ENCODE data around the gene PMEPA1.

The PMEPA1 gene

DNA sequence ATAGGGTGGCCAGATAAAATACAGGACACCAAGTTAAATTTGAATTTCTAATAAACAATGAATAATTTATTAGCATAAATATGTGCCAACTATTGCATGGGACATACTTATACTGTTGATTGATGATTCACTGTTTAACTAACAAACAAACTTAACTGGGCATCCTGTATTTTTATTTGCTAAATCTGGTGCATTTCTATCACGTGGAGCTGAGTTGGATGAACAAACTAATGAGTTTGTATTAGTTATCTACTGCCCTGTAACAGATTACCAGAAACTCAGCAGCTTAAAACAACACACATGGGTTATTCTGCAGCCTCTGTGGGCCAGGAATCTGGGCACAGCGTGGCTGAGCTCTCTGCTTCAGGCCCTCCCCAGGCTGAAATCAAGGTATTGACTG is 28.2 kb upstream of the PMEPA1 start:
- H3K9ac ChIP-seq, result no peak overlapping the region
- no peak overlapping the region for H3K27ac ChIP-seq
- H3K27me3 ChIP-seq (ENCODE audit: control insufficient read depth, insufficient read depth, low read length), result no peaks in the 10 kb centered on the region
- no peaks in the 10 kb centered on the region for H3K9me3 ChIP-seq (ENCODE audit: control insufficient read depth, low read length)
- H3K4me2 ChIP-seq (ENCODE audit: low read length), result no peak overlapping the region
- no peaks in the 10 kb centered on the region for H3K36me3 ChIP-seq (ENCODE audit: control insufficient read depth, insufficient read depth, low read length)
- H3K4me3 ChIP-seq (ENCODE audit: low read depth, low read length), result no peak overlapping the region
- H2AFZ ChIP-seq, result no peak overlapping the region
- H3K79me2 ChIP-seq, result no peaks in the 10 kb centered on the region
- H3K4me1 ChIP-seq, result no peaks in the 10 kb centered on the region
- TF ChIP-seq, protein P1, sequence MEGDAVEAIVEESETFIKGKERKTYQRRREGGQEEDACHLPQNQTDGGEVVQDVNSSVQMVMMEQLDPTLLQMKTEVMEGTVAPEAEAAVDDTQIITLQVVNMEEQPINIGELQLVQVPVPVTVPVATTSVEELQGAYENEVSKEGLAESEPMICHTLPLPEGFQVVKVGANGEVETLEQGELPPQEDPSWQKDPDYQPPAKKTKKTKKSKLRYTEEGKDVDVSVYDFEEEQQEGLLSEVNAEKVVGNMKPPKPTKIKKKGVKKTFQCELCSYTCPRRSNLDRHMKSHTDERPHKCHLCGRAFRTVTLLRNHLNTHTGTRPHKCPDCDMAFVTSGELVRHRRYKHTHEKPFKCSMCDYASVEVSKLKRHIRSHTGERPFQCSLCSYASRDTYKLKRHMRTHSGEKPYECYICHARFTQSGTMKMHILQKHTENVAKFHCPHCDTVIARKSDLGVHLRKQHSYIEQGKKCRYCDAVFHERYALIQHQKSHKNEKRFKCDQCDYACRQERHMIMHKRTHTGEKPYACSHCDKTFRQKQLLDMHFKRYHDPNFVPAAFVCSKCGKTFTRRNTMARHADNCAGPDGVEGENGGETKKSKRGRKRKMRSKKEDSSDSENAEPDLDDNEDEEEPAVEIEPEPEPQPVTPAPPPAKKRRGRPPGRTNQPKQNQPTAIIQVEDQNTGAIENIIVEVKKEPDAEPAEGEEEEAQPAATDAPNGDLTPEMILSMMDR (IDR thresholded peaks at IDR 0.05), result no peak

DNA sequence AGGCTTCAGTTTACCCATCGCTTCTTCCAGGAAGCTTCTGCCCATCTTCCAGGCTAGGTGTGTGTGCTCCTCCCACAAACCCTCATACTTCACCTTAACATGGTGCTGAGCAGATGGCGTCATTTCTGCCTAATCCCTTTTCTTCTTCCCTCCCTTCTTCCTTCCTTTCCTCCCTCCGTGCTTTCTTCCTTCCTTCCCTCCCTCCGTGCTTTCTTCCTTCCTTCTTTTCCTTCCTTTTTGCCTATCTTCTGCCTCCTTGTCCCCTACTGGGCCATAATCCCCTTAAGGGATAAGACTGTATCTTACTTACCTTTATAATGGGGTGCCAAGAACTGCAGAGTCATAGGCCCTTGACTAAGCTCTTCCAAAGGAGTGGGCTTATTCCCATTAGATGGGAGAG is 27.5 kb upstream of the PMEPA1 start:
- Histone ChIP-seq H3K4me3 (ENCODE audit: low read depth, low read length) (no peak overlapping the region), H3K9ac (no peak overlapping the region), H3K79me2 (no peaks in the 10 kb centered on the region), H3K9me3 (ENCODE audit: control insufficient read depth, low read length) (no peaks in the 10 kb centered on the region), H3K27ac (no peak overlapping the region), H3K27me3 (ENCODE audit: control insufficient read depth, insufficient read depth, low read length) (no peaks in the 10 kb centered on the region), H3K4me2 (ENCODE audit: low read length) (no peak overlapping the region), H3K4me1 (no peaks in the 10 kb centered on the region), H2AFZ (no peak overlapping the region), H3K36me3 (ENCODE audit: control insufficient read depth, insufficient read depth, low read length) (no peaks in the 10 kb centered on the region)
- TF ChIP-seq, protein P1 (IDR thresholded peaks at IDR 0.05), result no peak

DNA sequence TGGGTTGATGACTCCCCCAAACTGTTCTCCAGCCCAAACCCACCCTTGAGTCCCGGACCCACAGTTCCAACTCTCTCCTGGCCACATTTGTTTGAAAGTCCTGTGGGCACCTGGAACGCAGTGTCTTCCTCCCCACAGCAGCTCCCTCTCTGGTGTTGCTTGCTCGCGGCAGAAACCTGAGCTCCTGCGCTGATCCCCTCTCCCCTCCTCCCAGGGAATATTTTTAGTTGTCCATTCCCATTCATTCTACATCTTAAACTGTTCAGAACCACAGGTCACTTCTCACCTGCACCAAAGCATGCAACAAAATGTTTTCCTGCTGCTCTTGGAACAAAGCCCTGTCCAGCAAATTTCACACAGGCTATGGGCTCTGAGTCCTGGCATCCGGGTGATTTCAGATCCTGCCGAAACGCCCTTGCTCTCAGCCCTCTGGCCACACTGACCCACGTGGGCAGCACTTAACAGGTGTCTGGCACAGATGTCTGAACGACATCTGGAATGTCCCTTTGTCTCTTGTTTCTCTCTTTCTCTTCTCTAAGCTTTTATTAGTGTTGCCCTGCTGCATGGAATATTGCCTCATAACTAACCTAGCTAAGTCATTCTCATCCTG is 27.0 kb upstream of the PMEPA1 start:
- H3K27me3 ChIP-seq (ENCODE audit: control insufficient read depth, insufficient read depth, low read length), result no peaks in the 10 kb centered on the region
- TF ChIP-seq, protein P1 (IDR thresholded peaks at IDR 0.05), result no peak
- H3K9me3 ChIP-seq (ENCODE audit: control insufficient read depth, low read length), result no peaks in the 10 kb centered on the region
- H3K4me3 ChIP-seq (ENCODE audit: low read depth, low read length), result no peak overlapping the region
- no peak overlapping the region for H3K4me2 ChIP-seq (ENCODE audit: low read length)
- H3K27ac ChIP-seq, result no peak overlapping the region
- no peaks in the 10 kb centered on the region for H3K4me1 ChIP-seq
- H3K9ac ChIP-seq, result no peak overlapping the region
- H3K79me2 ChIP-seq, result no peaks in the 10 kb centered on the region
- H2AFZ ChIP-seq, result no peak overlapping the region
- H3K36me3 ChIP-seq (ENCODE audit: control insufficient read depth, insufficient read depth, low read length), result no peaks in the 10 kb centered on the region

DNA sequence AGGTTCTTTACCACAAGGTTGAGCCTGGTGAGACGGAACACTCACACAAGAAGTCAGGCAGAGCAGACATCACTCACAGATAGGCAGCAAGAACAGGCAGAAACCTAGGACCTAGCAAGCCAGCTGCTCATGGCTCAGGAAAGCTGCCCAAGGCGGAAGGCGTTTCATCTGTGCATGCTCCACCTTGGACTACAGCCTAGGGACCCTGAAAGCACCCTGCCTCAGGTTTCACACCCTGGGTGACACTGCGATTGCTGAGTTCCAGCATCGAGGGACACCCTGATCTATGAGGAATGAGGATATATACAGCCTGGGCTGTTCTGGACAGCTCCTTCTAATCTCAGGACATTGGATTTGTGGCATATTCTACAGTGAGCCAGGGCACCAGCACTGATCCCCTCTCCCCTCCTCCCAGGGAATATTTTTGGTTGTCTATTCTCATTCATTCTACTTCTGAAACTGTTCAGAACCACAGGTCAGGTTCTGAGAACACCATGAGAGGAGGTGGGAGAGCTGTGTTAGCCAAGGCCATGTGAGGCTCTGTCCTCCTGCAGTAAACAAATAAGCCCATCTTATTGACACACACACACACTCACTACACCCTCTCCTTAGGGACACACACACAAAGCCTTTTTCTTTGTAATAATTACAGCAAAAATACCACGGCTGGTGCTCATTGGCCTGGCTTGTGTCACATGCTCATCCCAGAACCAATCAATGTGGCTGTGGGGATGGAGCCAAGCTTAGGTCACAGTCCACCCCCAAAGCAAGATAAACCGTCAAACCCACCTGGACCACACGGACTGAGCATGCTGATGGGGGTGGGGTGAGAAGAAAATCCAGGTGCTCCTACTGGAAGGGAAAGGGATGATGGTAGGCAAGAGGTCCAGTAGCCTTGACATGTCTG is 26.3 kb upstream of the PMEPA1 start:
- Histone ChIP-seq H3K27ac (no peak overlapping the region), H3K9ac (no peak overlapping the region), H3K4me3 (ENCODE audit: low read depth, low read length) (no peak overlapping the region), H3K9me3 (ENCODE audit: control insufficient read depth, low read length) (no peaks in the 10 kb centered on the region), H3K79me2 (no peaks in the 10 kb centered on the region), H3K27me3 (ENCODE audit: control insufficient read depth, insufficient read depth, low read length) (no peaks in the 10 kb centered on the region), H3K4me1 (no peaks in the 10 kb centered on the region), H3K36me3 (ENCODE audit: control insufficient read depth, insufficient read depth, low read length) (no peaks in the 10 kb centered on the region), H2AFZ (no peak overlapping the region), H3K4me2 (ENCODE audit: low read length) (no peak overlapping the region)
- TF ChIP-seq, protein P1 (IDR thresholded peaks at IDR 0.05), result no peak
